Neural cell (in vitro differentiated cells): Measurements from ENCODE around the gene PHLDB1.

ENCODE experiments used
- POLR2AphosphoS5 ChIP-seq: IDR thresholded peaks from 2 replicates; pipeline ENCODE4 v1.6.1; 2012
- SMC3 ChIP-seq: fragments of 450-650 bp; conservative IDR thresholded peaks from 2 replicates; pipeline ENCODE4 v1.6.1; 2014; ENCODE audit warnings: antibody characterized with exemption, mild to moderate bottlenecking, moderate library complexity; ENCODE audit not compliant: poor library complexity
- TF ChIP-seq, protein P1 (sequence below): fragments of 450-650 bp; IDR thresholded peaks from 2 replicates; pipeline ENCODE4 v1.5.1; 2014; ENCODE audit warnings: antibody characterized with exemption, mild to moderate bottlenecking, moderate library complexity; ENCODE audit not compliant: poor library complexity, severe bottlenecking

DNA sequence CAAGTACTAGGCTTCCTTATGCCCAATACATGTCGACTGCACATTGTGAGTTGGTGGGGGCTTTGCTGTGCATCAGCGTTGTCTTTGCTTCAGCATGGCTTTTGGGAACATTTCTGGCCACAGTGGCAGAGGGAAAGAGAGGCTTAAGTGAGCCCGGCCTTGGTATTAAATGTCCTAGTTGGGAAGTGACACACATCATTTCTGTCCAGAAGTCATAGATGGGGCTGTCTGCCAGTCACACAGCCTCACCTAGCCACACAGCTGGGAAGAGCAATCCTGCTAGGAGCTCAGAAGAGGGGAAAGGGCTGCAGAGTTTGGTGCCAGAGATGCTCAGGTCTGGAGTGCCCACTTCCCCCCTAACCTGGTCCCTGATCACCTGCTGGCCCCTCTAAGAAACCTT, 44.4 kb downstream of the PHLDB1 start:
- no peak for TF ChIP-seq POLR2AphosphoS5
- TF ChIP-seq, protein P1, sequence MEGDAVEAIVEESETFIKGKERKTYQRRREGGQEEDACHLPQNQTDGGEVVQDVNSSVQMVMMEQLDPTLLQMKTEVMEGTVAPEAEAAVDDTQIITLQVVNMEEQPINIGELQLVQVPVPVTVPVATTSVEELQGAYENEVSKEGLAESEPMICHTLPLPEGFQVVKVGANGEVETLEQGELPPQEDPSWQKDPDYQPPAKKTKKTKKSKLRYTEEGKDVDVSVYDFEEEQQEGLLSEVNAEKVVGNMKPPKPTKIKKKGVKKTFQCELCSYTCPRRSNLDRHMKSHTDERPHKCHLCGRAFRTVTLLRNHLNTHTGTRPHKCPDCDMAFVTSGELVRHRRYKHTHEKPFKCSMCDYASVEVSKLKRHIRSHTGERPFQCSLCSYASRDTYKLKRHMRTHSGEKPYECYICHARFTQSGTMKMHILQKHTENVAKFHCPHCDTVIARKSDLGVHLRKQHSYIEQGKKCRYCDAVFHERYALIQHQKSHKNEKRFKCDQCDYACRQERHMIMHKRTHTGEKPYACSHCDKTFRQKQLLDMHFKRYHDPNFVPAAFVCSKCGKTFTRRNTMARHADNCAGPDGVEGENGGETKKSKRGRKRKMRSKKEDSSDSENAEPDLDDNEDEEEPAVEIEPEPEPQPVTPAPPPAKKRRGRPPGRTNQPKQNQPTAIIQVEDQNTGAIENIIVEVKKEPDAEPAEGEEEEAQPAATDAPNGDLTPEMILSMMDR = no peak
- TF ChIP-seq SMC3 = no peak
